MM.1S (cell line): ENCODE results near the gene DDX1.

Experiments
- DNase-seq: peaks from one replicate; pipeline ENCODE4 v3.0.0-alpha.2; 2015
- H2AFZ ChIP-seq: fragments of 300-600 bp; sonication (generic); 2 replicates; pipeline ENCODE4 v1.6.0; 2016; ENCODE audit warnings: antibody characterized with exemption, low read length
- H3F3A ChIP-seq: fragments of 300-600 bp; sonication (generic); 2 replicates; pipeline ENCODE4 v1.6.1; 2016; ENCODE audit warnings: mild to moderate bottlenecking, antibody characterized with exemption, low read length, moderate library complexity, mixed read lengths; ENCODE audit not compliant: insufficient read depth
- H3K27ac ChIP-seq: fragments of 300-600 bp; sonication (generic); 2 replicates; pipeline ENCODE4 v1.5.1; 2016; ENCODE audit warnings: mild to moderate bottlenecking, low read length
- H3K27me3 ChIP-seq: fragments of 300-600 bp; sonication (generic); replicated peaks from 2 replicates; pipeline ENCODE4 v1.6.0; 2016; ENCODE audit warnings: low read length; ENCODE audit not compliant: insufficient read depth
- H3K36me3 ChIP-seq: fragments of 300-600 bp; sonication (generic); replicated peaks from 2 replicates; pipeline ENCODE4 v1.6.1; 2016; ENCODE audit warnings: mild to moderate bottlenecking, low read length, mixed read lengths; ENCODE audit not compliant: insufficient read depth
- H3K4me1 ChIP-seq: fragments of 300-600 bp; sonication (generic); 2 replicates; pipeline ENCODE4 v1.6.1; 2016; ENCODE audit warnings: low read length, mixed read lengths
- H3K4me2 ChIP-seq: fragments of 300-600 bp; sonication (generic); 2 replicates; pipeline ENCODE4 v1.6.0; 2016; ENCODE audit warnings: low read depth, low read length
- H3K4me3 ChIP-seq: fragments of 300-600 bp; sonication (generic); 2 replicates; pipeline ENCODE4 v1.5.1; 2016; ENCODE audit warnings: low read length, mixed read lengths
- H3K79me2 ChIP-seq: fragments of 300-600 bp; sonication (generic); 2 replicates; pipeline ENCODE4 v1.6.1; 2016; ENCODE audit warnings: mixed run types, low read length, mixed read lengths
- H3K9ac ChIP-seq: fragments of 300-600 bp; sonication (generic); 2 replicates; pipeline ENCODE4 v1.6.1; 2016; ENCODE audit warnings: low read length, mixed read lengths
- H3K9me2 ChIP-seq: fragments of 300-600 bp; sonication (generic); replicated peaks from 2 replicates; pipeline ENCODE4 v1.6.1; 2016; ENCODE audit warnings: mild to moderate bottlenecking, low read length, mixed read lengths; ENCODE audit not compliant: insufficient read depth
- H3K9me3 ChIP-seq: fragments of 300-600 bp; sonication (generic); replicated peaks from 2 replicates; pipeline ENCODE4 v1.6.1; 2016; ENCODE audit warnings: mild to moderate bottlenecking, low read length, mixed read lengths; ENCODE audit not compliant: insufficient read depth
- H4K20me1 ChIP-seq: fragments of 300-600 bp; sonication (generic); 2 replicates; pipeline ENCODE4 v1.6.1; 2016; ENCODE audit warnings: mild to moderate bottlenecking, low read length, moderate library complexity, mixed read lengths; ENCODE audit not compliant: insufficient read depth
- EZH2 ChIP-seq: fragments of 300-600 bp; sonication (generic); optimal IDR thresholded peaks from 2 replicates; pipeline ENCODE3; 2017; ENCODE audit warnings: low read depth, mild to moderate bottlenecking, antibody characterized with exemption, low read length, mixed read lengths
- EZH2phosphoT487 ChIP-seq: fragments of 300-600 bp; sonication (generic); IDR thresholded peaks from 2 replicates; pipeline ENCODE4 v1.6.1; 2018; ENCODE audit warnings: antibody characterized with exemption, low read length
- TF ChIP-seq, protein P1 (sequence below): fragments of 300-600 bp; sonication (generic); IDR thresholded peaks from 2 replicates; pipeline ENCODE4 v1.5.1; 2016; ENCODE audit warnings: antibody characterized with exemption, low read length, mixed read lengths

The DDX1 gene

DNA sequence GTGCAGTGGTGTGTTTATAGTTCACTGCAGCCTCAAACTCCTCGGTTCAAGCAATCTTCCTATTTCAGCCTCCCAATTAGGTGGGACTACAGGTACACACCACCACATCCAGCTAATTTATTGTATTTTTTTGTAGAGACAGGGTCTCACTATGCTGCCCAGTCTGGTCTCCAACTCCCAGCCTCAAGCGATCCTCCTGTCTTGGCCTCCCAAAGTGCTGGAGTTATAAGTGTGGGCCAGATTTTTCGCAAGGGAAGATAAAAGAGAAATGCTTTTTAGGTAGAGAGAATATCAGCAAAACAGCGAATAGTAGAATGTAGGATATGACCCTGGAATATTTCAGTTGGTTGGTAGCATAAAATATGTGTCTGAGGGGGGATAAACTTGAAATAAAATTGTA lies 4.3 kb downstream of the DDX1 start:
- no peaks in the 10 kb centered on the region for H3K9me2 ChIP-seq
- no peak overlapping the region for H3K4me3 ChIP-seq
- no peak overlapping the region for H2AFZ ChIP-seq
- no peak overlapping the region for H3K4me2 ChIP-seq
- H3K79me2 ChIP-seq = peaks cover 35% of the 10 kb centered on the region
- no peak overlapping the region for H3K9ac ChIP-seq
- no peaks in the 10 kb centered on the region for H3F3A ChIP-seq
- no peak overlapping the region for H3K27ac ChIP-seq
- H3K27me3 ChIP-seq = no peaks in the 10 kb centered on the region
- no peak for DNase-seq
- no peaks in the 10 kb centered on the region for H3K9me3 ChIP-seq
- TF ChIP-seq, protein P1, sequence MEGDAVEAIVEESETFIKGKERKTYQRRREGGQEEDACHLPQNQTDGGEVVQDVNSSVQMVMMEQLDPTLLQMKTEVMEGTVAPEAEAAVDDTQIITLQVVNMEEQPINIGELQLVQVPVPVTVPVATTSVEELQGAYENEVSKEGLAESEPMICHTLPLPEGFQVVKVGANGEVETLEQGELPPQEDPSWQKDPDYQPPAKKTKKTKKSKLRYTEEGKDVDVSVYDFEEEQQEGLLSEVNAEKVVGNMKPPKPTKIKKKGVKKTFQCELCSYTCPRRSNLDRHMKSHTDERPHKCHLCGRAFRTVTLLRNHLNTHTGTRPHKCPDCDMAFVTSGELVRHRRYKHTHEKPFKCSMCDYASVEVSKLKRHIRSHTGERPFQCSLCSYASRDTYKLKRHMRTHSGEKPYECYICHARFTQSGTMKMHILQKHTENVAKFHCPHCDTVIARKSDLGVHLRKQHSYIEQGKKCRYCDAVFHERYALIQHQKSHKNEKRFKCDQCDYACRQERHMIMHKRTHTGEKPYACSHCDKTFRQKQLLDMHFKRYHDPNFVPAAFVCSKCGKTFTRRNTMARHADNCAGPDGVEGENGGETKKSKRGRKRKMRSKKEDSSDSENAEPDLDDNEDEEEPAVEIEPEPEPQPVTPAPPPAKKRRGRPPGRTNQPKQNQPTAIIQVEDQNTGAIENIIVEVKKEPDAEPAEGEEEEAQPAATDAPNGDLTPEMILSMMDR = no peak
- TF ChIP-seq EZH2 = no peak
- no peak for TF ChIP-seq EZH2phosphoT487
- no peaks in the 10 kb centered on the region for H4K20me1 ChIP-seq
- H3K36me3 ChIP-seq = peaks cover 14% of the 10 kb centered on the region; the same call in 1 of the 2 replicates
- no peaks in the 10 kb centered on the region; the same call in 1 of the 2 replicates for H3K4me1 ChIP-seq

DNA sequence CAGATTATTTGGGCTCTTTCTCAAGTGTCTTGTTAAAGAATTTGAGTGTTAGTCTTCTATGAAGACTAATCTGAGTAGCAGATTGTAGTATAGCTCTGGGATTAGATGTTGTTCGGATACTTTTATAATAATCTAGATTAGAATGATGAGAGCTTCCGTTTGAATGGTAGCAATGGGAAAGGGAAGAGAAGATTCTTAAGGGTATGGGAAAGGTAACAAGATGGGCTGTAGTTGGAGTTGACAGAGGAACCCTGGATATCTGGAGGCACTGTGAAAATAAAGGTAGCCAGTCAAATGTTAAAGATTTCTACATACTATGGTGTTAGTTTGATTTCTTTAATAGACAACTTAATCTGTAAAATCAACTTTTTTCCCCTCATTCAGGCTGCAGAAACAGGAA lies 4.7 kb downstream of the DDX1 start:
- H3K9ac ChIP-seq = no peak overlapping the region
- peaks cover 35% of the 10 kb centered on the region for H3K79me2 ChIP-seq
- H3F3A ChIP-seq = no peaks in the 10 kb centered on the region
- peaks cover 17% of the 10 kb centered on the region; the same call in 1 of the 2 replicates for H3K36me3 ChIP-seq
- H3K27me3 ChIP-seq = no peaks in the 10 kb centered on the region
- H3K4me3 ChIP-seq = no peak overlapping the region
- H4K20me1 ChIP-seq = no peaks in the 10 kb centered on the region
- no peak overlapping the region for H2AFZ ChIP-seq
- no peak overlapping the region for H3K27ac ChIP-seq
- TF ChIP-seq, protein P1 = no peak
- no peak for TF ChIP-seq EZH2phosphoT487
- no peak for TF ChIP-seq EZH2
- H3K4me1 ChIP-seq = no peaks in the 10 kb centered on the region
- no peak for DNase-seq
- no peak overlapping the region for H3K4me2 ChIP-seq
- no peaks in the 10 kb centered on the region for H3K9me2 ChIP-seq
- H3K9me3 ChIP-seq = no peaks in the 10 kb centered on the region

DNA sequence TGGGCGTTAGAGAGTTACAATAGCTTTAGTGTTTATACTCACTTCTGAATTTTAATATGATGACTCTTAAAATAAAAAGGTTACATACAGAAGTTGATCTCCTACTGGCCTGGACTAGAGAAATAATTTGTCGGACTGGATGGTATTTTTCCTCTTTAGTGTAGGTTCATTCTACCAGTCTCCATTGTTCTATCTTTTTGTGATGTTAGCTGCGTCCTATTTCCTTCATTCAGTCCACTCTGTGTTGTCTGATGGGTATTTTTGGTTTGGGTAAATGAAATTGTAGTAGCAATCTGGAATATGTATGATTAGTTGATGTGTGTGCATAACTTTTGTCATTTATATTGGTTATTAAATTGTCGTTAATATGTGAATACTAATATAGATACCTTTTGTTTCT lies 5.3 kb downstream of the DDX1 start:
- Histone ChIP-seq H3K36me3 (peaks cover 23% of the 10 kb centered on the region; the same call in 1 of the 2 replicates), H3K79me2 (peaks cover 32% of the 10 kb centered on the region), H2AFZ (no peak overlapping the region)

More for the DNA sequence above, 5.3 kb downstream of the DDX1 start:
- H3K9me3 ChIP-seq = no peaks in the 10 kb centered on the region
- H3K4me3 ChIP-seq = no peak overlapping the region
- no peak overlapping the region for H3K4me2 ChIP-seq
- DNase-seq = no peak
- no peaks in the 10 kb centered on the region for H3K9me2 ChIP-seq
- no peak overlapping the region for H3K27ac ChIP-seq
- H3K4me1 ChIP-seq = no peaks in the 10 kb centered on the region
- H4K20me1 ChIP-seq = no peaks in the 10 kb centered on the region
- no peaks in the 10 kb centered on the region for H3F3A ChIP-seq
- TF ChIP-seq EZH2 = no peak
- TF ChIP-seq, protein P1 = no peak
- no peak for TF ChIP-seq EZH2phosphoT487
- H3K27me3 ChIP-seq = no peaks in the 10 kb centered on the region
- H3K9ac ChIP-seq = no peak overlapping the region
